Measurements from ENCODE around the gene ULBP2.
"Not testable (repeated sequence)": the region's sequence is repeated elsewhere in the genome, so short reads cannot be mapped to it uniquely, and the experiment has no call there.

The ULBP2 gene

DNA sequence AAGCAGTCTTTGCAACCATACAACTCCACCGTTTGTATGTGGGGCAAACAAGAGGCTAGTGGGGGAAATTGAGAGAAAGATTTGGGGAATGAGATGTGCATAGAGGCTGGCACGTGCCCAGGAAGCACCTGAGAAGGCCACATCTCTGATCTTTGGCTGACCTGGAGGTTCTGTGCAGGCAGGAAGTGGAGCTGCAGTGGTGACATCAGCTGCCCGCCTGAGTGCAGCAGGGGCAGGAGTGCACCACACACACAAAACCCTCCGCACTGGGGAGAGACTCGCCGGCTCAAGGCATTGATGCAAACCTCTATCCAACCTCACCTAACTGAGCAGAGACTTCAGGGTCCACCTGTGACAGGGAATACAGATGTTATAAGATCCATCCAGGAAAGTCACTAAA lies 32.6 kb downstream of the ULBP2 start:
- not testable (repeated sequence) for DNase-seq

DNA sequence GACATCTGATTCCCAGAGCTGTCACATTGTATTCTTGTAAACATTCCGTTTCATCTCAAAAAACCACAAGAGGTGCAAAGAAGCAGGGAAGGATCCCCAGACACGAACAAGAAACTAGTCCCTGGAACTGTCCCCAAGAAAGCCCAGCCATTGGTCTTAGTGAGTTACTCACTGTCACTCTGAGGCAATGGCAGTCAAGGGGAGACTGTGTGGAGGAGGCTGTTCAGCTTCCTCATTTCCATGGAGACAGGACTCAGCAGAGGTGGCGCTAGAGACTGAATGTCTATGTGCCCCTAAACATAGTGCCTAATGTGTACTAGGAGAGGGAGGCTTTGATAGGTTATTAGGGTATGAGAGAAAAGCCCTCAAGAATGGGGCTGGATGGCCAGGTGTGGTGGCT lies 33.0 kb downstream of the ULBP2 start:
- no peak for DNase-seq

DNA sequence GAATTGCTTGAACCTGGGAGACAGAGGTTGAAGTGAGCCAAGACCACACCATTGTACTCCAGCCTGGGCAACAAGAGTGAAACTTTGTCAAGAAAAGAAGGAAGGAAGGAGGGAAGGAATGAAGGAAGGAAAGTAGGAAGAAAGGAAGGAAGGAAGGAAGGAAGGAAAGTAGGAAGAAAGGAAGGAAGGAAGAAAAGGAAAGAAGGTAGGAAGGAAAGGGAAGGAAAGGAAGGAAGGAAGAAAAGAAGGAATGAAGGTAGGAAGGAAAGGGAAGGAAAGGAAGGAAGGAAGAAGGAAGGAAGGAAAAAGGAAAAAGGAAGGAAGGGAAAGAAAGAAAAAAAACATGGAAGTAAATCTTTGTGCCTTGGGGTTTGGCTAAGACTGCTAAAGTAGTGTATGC lies 33.6 kb downstream of the ULBP2 start:
- no peak for DNase-seq

DNA sequence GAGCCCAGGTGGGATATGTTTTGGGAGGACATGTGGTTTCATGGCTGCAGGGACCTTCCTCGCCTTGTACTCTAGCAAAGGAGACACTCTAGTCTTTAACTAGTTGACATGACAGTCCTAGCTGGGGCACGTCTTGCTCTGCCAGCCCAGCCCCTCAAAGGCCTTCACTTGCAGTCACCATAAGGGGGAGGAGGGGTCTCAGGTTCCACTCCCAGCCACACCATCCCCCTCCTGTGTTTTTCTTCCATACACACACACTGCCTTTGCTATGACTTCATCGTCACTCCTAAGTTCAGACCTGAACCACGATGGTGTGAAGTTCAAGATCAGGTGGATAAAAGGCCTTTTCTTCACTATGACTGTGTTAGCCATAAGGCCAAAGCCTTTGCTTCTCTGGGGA lies 35.4 kb downstream of the ULBP2 start:
- no peak for DNase-seq

DNA sequence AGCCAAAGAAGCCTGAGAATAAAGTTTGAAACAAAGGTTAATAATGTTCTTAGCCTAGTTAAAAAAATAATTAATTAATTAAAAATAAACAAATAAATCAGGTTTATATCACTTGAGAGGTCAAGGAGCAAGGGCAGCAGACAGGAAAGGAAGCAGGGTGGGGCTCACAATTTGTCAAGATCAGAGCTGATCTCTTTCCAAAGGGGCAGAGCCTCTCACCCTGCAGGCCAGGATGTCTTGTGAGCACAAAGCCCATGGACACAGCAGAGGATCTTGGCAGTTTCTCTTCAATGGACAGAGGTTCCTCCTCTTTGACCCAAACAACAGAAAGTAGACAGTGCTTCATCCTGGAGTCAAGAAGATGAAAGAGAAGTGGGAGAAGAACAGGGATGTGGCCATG lies 36.8 kb downstream of the ULBP2 start:
- DNase-seq, result no peak

DNA sequence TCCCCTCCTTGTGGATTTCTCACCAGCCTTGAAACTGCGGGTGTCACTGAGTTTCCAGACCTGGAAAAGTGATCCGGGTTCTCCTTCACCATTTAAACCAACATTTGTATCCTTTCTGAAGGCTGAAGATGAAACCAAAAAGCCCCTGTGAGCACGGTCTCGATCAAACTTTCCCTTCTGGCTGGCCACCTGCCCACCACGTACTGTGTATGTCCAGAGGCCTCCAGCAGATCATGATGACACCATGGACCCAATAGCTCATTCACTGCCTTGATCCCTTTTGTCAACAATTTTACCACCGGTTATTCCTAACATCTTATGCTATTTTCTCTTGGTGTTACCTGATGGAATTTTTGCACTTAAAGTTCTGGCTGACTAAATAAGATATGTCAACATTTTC lies 37.5 kb downstream of the ULBP2 start:
- DNase-seq, result no peak

DNA sequence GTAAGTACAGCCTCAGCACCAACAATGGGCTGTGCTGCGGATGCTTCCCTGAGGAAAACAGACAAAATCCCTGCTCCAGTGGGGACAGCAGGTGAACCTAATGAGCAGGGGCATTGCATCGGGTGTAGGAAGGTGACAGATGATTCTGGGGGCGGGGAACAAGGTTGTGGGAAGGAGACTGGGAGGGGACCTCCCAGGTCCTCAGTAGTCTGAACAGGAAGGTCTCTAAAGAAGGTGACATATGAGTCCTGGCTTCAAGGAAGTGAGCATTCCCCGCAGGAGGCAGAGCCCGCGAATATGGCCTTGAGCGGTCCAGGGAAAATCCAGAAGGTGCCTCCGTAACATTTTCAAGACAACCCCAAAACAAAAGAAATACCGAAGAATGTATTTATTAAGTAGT lies 41.3 kb downstream of the ULBP2 start:
- DNase-seq, result no peak

DNA sequence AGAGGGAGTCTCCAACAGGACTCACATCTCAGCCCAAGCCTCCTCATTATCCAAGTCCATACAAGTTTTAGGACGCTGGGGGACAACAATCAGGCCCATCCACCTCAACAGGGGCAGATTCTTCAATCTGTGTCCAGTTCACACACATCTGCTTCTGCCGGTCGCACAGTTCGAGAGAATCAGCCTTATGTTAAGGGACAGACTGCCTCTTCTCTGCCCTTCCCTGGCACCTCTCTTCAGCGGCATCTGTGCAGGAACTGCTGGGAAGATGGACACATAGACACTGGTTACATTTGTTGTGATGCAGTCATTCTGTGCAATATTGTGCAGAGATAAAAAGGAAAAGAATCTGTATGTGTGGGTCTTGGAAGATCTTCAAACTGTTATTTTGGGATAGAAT lies 43.0 kb downstream of the ULBP2 start:
- DNase-seq, result no peak

DNA sequence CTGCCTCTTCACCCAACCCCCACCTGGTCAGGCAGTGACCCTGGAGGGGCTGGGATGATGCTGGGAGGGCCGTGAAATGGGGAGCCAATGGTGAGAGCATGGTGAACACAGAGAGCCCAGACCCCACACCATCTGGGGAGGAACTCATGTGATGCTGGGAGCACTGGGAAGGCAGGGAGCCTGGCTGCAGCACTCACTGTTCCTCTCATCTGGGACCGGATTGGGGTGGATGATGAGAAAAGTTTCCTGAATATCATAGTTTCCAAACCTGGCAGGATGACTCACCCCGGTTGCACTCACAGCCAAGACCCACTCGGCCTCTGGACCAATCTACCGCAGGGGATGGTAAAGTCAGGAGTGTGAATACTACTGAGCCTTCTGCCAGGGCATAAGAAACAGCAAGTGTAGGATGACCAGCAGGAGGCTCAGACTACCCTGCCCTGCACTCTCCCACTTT lies 43.7 kb downstream of the ULBP2 start:
- no peak for DNase-seq

DNA sequence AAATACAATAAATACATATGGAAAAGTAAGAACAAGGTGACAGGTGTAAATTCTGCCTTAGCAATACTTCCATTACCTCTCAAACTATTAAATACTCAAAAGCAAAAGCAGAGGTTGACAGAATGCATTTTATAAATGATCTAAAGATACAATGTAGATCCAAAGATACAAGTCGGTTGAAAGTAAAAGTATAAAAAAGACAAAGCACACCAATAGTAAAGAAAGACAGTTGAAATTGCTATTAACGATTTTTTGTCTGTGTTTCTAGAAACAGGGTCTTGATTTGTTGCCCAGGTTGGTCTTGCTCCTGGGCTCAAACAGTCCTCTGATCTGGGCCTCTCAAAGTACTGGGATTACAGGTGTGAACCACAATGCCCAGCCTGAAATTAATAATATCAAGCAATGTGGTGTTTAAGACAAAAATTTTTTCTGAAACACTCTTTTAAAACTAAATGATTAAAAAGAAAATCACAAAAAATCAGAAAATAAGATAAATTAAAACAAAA lies 45.8 kb downstream of the ULBP2 start:
- DNase-seq, result no peak

DNA sequence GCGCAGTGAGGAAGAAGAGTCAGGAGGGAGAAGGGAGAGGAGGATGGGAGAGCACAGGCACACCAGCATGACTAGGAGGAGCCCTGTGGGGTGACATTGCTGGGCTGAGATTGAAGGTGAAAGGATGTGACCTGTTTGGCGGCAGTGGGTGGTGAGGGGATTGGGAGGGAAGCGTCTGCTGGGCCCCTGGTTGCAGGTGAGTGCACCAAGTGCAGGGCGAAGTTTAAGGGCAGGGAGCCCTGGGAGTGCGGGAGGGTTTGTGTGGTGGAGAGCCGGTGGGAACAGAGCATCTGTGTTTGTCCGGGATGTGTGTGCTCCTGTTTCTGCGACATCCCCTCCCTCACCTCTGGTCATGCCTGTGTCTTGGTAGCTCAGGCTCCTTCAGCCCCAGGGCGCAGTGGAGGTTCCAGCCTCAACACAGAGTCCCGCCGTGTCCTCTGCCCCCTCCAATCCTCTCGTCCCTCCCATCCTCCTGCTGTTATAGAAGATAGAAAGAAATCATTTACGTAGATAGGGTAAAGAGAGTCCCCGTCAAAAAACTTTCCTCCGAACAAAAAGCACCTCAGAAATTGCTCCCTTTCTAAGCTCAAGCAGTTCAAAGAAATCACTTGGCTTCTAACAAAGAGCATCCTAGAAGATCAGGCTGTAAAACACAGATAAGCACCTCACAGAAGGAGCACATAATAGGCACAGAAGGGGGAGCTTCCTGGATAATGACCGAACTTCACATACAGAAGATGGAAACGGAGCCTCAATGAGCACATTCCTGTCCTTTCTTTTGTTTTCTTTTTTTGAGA lies 46.9 kb downstream of the ULBP2 start:
- no peak for DNase-seq

DNA sequence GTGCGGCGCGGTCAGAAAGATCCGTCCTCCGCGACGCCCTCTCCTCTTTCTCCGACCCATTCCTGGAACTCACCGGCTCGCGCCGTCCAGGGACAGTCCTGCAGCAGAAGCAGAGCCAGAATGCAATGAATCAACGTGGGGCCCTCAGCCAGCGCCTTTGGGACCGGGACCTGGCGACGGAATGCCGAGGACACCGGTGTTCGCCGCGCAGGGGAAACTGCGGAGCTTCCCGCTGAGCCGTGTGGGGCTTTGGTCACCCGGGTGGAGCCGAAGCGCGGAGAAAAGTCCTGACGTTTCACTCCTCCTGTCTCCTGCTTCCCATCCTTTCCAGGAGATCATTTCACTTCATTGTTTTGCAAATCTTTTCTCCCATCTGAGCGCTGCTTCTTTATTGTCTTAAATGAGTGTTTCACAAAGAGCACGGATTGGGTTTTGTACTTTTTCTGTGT lies 48.4 kb downstream of the ULBP2 start:
- no peak for DNase-seq

DNA sequence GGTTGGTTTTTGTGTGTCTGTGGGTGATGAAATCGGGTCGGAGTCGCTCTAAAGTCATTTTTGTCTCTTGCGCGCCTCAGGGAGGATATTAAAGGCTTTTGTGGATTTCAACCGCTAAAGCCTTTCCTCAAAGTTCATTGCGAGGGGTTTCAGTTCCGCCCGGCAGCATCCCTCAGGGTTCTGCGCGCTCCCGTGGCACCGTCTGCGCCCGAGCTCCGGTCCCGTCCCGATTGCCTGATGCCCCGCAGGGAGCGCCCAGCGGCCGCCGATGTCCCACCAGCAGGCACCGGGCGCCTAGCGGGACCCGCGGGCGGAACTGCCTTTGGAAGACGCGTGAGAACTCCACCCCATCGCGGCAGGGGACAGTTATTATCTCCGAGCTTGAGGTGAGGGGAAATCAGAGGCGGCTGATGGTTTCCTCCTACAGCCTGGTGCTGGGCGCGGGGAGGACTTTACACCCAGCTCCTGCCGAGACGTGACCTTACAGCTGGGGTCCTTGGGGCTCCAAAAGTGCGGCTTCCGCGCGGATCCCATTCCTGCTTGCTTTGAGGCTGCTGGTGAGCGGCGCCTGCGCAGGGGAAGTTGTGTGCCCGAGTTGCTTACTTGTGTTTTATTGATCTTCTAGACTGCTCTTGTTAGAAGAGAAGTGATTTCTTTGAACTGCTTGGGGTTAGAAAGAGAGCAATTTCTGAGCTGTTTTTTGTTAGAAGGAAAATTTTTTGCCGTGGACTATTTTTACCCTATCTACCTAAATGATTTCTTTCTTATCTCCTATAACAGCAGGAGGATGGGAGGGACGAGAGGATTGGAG lies 49.1 kb downstream of the ULBP2 start:
- no peak for DNase-seq

DNA sequence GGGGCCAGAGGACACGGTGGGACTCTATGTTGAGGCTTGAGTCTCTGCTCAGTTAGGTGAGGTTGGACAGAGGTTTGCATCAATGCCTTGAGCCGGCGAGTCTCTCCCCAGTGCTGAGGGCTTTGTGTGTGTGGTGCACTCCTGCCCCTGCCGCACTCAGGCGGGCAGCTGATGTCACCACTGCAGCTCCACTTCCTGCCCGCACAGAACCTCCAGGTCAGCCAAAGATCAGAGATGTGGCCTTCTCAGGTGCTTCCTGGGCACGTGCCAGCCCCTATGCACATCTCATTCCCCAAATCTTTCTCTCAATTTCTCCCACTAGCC lies 49.6 kb downstream of the ULBP2 start:
- DNase-seq, result not testable (repeated sequence)

DNA sequence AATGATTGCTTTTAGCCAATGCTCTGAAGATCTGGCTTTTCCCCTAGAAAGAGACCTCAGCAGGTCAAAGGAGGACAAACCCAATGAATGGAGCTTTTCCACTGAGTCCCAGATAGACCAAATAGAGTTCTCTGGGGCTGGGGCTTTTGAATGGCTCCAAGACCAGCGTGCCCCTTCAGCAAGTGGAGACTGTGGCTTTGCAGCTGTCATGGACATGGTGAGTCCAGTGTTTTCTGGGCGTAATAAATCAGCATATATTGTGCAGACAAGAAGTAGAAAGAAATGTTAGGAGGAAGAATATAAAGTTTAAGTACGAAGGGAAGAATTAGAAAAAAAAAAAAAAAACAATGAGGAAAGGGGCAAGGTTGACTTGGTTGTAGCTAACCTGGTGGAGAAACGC lies 50.0 kb downstream of the ULBP2 start:
- no peak for DNase-seq

DNA sequence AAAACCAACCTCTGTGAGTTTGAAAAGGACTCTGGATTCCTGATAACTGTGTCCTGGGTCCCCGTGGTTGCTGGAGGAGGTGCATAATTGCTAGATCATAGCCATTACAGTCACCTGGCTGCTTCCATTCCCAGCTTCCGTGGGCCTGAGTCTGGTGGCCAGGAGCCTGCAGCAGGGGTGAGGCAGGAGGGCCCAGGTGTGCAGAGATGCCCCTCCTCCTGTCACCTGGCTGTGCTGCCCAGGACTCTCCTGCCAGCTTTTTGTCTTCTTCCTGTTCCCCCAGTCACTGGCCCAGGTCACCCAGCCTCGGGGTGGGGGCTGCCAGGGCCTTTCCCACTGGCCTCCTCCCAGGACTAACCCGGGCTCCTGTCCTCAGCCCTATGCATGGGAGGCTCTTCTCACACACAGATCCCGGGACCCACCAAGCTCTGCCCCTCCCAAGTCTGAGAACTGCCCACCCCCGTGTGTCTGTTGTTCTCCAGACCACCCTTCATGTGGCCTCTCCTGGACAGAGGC lies 53.5 kb downstream of the ULBP2 start:
- no peak for DNase-seq

DNA sequence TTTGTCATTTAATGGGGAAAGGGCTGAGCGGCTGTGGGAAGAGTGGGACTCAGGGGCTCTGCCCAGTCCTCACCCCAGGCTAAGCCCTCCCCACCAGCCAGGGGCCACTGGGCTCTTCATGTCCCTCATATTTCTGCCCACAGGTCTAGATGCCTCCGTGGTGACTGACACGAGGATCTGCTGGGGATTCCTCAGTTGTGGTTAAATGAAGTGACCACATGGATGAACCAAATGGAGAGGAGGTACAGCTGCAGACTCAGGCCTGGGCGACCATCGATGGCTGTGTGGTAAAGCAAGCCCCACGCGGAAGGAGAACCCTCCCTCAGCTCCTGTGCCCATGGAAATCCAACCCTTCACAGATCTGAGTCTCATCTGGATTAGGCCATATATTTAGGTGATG lies 54.2 kb downstream of the ULBP2 start:
- DNase-seq, result no peak

Measured in NCI-H510A (cell line).